GM19438 (cell line): ENCODE measurements around the gene EPB41L3.

Experiments used
- ATAC-seq: cut with Tn5 transposase; IDR thresholded peaks from one replicate; pipeline ENCODE4 v1.9.1; 2021; ENCODE audit warnings: low read depth; ENCODE audit not compliant: unreplicated experiment

Gene EPB41L3

DNA sequence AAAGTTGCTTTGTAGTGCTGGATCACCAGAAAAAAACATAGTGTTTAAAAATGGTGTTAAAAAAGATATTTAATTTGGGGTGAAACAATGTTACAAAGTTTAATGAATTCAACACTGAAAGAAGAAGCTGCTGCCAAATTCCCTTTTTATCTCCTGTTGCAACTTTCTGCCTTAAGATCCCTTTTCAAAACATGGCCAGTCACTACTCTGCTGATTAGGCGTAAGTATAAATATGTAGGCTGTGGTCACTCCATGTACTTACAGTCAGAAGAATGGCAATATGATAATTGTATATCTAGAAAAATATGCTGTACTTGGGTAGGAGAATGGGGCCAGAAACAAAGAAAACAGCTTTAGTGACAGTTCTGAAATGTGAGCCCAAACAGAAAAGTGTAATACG, 124.8 kb downstream of the EPB41L3 start:
- no peak for ATAC-seq

- ATAC-seq: no peak
These were observed 126.5 kb downstream of the EPB41L3 start for GRCh38 chr18:5417342-5417741.

GRCh38 chr18:5416112-5416511, 127.7 kb downstream of the EPB41L3 start:
- no peak for ATAC-seq

- ATAC-seq: no peak
These were observed 128.1 kb downstream of the EPB41L3 start for GRCh38 chr18:5415665-5416064.

DNA sequence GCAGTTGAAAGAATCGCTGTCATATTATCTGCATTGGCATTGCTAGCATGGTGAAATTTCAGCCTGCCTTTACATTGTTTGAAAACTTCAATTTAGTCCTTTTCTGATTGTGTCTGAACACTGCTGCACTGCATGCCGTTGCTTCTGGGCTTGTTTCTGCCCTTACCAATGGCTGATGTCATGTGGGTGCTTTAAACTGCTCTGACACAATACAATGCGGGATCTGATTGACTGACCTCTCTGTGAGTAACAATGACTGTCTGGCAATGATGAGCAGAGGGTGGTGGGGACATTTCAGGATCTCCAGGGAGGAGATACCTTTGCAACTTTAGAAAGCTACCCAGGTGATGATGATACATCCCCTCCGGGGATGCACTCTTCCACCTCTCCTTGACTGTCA, 128.8 kb downstream of the EPB41L3 start:
- no peak for ATAC-seq

GRCh38 chr18:5414546-5414945, 129.3 kb downstream of the EPB41L3 start:
- no peak for ATAC-seq

GRCh38 chr18:5413447-5413846, 130.3 kb downstream of the EPB41L3 start:
- no peak for ATAC-seq

DNA sequence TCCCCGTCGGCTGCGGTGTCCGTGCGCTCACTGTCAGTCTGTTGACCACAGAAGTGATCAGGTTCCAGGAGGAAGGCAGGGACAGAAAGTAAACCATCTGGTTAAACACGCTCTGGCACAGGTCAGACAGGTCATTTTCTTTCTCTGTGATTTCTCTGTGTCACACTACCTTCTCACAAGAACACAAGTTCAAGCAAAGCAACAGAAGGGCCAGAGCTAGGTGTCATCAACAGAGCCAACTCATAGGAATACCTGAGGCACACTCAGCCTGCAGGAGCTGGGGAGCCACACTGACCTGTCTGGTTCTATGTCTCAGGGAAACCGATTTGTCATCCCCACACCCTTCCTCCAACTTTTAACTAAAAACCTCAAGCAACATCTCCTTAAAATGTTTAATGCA, 133.2 kb downstream of the EPB41L3 start:
- ATAC-seq: no peak

DNA sequence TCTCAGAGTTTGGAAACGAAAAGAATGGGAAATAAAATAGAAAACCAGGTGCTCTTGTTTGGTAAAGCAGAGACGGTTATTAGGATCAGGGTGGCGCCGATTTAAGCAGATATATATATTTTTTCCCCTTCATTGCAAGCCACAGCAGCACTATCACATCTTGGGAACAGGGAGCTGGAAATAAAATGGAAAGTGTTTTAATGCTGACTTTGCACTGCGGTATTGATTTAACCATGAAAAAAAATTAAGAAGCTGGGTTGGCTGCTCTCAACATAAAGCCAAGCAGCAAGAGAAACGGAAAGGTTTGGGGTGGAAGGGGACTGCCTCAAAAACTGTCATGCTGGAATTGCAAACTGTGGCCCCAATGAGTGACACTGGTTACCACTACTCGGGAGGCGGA, 145.5 kb downstream of the EPB41L3 start:
- no peak for ATAC-seq

GRCh38 chr18:5397102-5397501, 146.7 kb downstream of the EPB41L3 start:
- no peak for ATAC-seq

- no peak for ATAC-seq
These were observed 147.8 kb downstream of the EPB41L3 start for GRCh38 chr18:5395860-5396448.

GRCh38 chr18:5393779-5394178, 150.0 kb downstream of the EPB41L3 start:
- ATAC-seq: no peak

DNA sequence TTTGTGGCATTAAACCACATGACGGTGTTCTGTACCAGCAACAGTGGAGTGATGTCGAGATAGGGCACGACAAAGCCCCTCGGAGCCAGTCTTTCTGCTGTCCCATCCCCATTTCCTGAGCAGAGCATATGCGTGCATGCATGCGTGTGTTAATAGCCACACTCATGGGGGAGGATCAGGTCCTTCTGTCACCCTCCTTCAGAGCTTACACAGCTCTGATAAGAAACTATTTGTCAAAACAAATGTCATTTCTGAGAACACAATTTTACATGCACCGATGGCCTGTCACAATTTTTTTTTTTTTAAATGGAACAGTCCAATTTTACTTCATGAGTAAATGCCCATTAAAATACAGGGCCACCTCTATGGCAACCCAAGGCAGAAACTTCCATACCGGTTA, 152.4 kb downstream of the EPB41L3 start:
- no peak for ATAC-seq

- no peak for ATAC-seq
These were observed 154.4 kb downstream of the EPB41L3 start for GRCh38 chr18:5389356-5389755.

GRCh38 chr18:5388896-5389295, 154.9 kb downstream of the EPB41L3 start:
- no peak for ATAC-seq

DNA sequence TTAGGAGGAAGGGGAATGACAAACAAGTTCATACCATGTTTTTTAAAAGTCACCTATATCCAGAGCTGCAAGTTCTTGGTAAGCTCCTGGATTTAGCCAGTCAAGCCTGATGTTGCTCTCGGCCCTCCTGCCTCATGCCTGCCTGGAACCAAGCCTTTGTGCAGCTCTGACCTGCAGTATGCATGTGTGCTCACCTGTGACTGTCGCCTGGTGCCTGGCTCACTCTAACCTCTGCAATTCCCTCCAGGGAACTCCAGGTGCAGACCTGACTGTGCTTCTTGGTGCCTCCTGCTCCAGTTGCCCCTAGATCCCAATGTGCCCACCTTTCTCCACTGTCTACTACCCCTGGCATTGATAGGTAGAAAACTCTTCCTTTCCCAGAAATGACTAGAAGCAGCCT, 163.2 kb downstream of the EPB41L3 start:
- ATAC-seq: no peak

DNA sequence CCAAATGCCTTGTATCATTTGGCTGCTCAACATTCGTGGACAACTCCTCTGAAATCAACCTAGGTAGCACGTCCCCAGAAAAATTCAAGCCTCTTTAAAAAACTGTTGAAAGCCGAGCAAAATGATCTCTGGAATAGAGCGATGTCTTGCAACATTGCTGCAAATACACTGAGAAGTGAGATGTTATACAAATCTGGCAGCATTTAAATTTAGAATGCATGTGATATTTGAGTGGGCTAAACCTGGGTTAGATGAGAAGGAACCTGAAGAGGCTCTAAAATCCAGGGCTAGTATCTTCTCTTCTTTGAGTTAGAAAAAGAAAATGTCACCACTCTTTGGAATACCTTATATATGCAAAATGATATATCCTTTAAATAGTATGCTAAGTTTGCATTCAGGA, 166.8 kb downstream of the EPB41L3 start:
- no peak for ATAC-seq

DNA sequence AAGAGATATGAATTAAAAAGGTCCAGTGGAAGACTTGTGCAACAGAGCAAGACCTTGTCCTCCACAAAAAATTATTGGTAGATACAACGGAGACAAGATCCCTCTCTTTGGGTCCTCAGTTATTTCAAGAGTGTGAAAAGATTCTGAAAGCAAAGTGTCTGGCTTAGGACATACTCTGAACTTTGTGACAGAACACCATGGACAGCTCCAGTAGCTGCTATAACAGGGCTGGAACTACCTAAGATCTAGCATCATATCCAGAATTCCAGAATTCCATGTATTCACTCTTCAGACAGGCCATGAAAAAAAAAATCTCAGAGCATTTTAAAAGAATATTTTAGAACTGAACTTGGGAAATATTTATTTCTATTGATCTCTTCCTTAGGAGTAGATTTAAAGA, 173.5 kb downstream of the EPB41L3 start:
- ATAC-seq: no peak

DNA sequence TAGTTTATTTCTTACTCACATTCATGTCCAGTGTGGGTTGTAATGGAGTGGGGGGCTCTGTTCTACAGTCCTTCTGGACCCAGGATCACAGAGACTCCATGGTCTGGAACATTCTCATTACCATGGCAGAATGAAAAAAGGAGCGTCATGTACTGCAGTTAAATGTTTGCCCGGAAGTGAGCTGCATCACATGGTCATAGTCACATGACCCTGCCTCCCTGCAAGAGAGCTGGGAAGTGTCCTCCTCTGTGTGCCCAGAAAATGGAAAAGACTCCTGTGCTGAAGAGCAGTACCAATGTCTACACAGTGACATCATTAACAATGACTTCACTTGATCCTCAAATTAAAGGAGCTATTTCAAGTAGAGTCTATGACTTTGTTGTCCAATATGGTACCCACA, 174.3 kb downstream of the EPB41L3 start:
- no peak for ATAC-seq

DNA sequence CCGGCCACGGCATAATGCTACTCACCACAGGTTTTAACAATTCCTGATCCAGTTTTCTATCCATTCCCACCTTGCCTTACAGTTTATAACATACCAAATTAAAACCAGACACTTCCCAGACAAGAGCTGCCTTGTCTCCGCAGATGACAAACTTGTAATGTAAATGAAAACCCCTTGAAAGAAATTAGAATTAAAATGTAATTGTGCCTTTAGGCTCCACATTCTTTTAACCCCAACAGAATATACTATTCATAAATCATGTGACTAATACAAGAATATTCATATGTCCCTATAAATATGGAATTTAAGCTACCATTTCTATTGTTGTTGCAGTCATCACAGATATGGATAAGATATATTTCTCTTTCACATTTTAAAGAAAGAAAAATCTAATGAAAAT, 178.4 kb downstream of the EPB41L3 start:
- ATAC-seq: no peak

DNA sequence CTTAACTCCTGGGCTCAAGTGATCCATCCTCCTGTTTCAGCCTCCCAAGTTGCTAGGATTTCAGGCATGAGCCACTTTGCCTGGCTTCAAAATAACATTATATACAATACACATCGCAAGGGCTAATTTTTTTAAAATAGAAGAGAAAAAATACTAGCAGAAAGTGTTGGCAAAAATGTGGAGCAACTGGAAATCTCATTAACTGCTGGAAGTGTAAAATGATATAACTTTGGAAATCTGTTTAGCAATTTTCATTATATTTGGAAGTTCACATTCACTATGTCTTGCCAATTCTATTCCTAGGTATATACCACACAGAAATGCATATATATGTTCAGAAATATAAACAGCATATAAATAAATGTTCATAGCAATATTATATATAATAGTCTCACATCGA, 193.2 kb downstream of the EPB41L3 start:
- ATAC-seq: no peak
